Endodermal cell (in vitro differentiated cells): ENCODE measurements around the gene PDHX. TPM values are rescaled to one million over a fixed set of nuclear protein-coding genes. Genes with fewer than 3 reads are reported as not detected.
"Not testable (repeated sequence)": the region's sequence is repeated elsewhere in the genome, so short reads cannot be mapped to it uniquely, and the experiment has no call there.

Experiments
- DNase-seq: peaks from one replicate; pipeline ENCODE4 v3.0.0-alpha.2; 2017
- H3K27ac ChIP-seq: 2 replicates; pipeline ENCODE4 v1.5.1; 2013; ENCODE audit warnings: mild to moderate bottlenecking, low read depth, low read length, moderate library complexity
- H3K27me3 ChIP-seq: 2 replicates; pipeline ENCODE4 v1.6.1; 2013; ENCODE audit warnings: mild to moderate bottlenecking, low read length, moderate library complexity; ENCODE audit not compliant: insufficient read depth, control insufficient read depth, poor library complexity, severe bottlenecking
- H3K36me3 ChIP-seq: 2 replicates; pipeline ENCODE4 v1.7.0; 2013; ENCODE audit warnings: mild to moderate bottlenecking, low read length, moderate library complexity; ENCODE audit not compliant: control insufficient read depth, insufficient read depth
- H3K4me1 ChIP-seq: one replicate; pipeline ENCODE4 v1.7.0; 2013; ENCODE audit warnings: low read length; ENCODE audit not compliant: control insufficient read depth, insufficient read depth
- H3K4me3 ChIP-seq: 2 replicates; pipeline ENCODE4 v1.5.1; 2013; ENCODE audit warnings: mild to moderate bottlenecking, low read length, moderate library complexity
- H3K9ac ChIP-seq: 2 replicates; pipeline ENCODE4 v1.6.1; 2013; ENCODE audit warnings: mild to moderate bottlenecking, low read length, moderate library complexity; ENCODE audit not compliant: poor library complexity, severe bottlenecking; ENCODE audit errors: extremely low read depth
- H3K9me3 ChIP-seq: 2 replicates; pipeline ENCODE4 v1.6.1; 2013; ENCODE audit warnings: mild to moderate bottlenecking, low read length, moderate library complexity; ENCODE audit not compliant: control insufficient read depth
- H3K27ac Mint-ChIP-seq: 2 replicates; pipeline ENCODE4 v1.8.0; 2020; ENCODE audit warnings: mixed read lengths
- H3K27me3 Mint-ChIP-seq: 2 replicates; pipeline ENCODE4 v1.8.0; 2021; ENCODE audit warnings: mild to moderate bottlenecking, mixed read lengths; ENCODE audit not compliant: insufficient read depth
- H3K36me3 Mint-ChIP-seq: 2 replicates; pipeline ENCODE4 v1.8.0; 2020; ENCODE audit warnings: low read depth, mixed read lengths
- H3K4me1 Mint-ChIP-seq: 2 replicates; pipeline ENCODE4 v1.8.0; 2020; ENCODE audit warnings: mixed read lengths
- H3K4me3 Mint-ChIP-seq: 2 replicates; pipeline ENCODE4 v1.8.0; 2020; ENCODE audit warnings: mild to moderate bottlenecking, moderate library complexity, mixed read lengths
- H3K9me3 Mint-ChIP-seq: 2 replicates; pipeline ENCODE4 v1.8.0; 2020; ENCODE audit warnings: mild to moderate bottlenecking, mixed read lengths
- WGBS, 2 experiments: methylation state at CpG; one replicate each; pipeline versions ENCODE4 v1.1.5 to v1.1.7; 2013; ENCODE audit warnings: missing lambda C conversion rate in 2 of 2, mixed read lengths in 1 of 2; ENCODE audit not compliant: insufficient coverage in 1 of 2, insufficient read length in 1 of 2; 5-methylcytosine and 5-hydroxymethylcytosine counted together
- total RNA-seq, 2 donors: library from RNA; stranded (reverse); fragmentation: NEBNext Ultra II Directional in 1 of 2; extraction: Animal tissue kit (Norgen Biotek cat#: 25700) in 1 of 2; gene quantifications; 2 replicates in 1 of 2; 3 replicates in 1 of 2; pipeline ENCODE4 v1.2.1, GENCODE V29; 2021
- TF ChIP-seq, protein P1 (sequence below): fragments of 200-600 bp; sonication (generic); conservative IDR thresholded peaks from 2 replicates; pipeline ENCODE4 v1.5.0; 2021; ENCODE audit warnings: antibody characterized with exemption, mild to moderate bottlenecking

PDHX gene
- total RNA-seq, 2 donors from 2014 or later, result 42.0 to 48.6 TPM

DNA sequence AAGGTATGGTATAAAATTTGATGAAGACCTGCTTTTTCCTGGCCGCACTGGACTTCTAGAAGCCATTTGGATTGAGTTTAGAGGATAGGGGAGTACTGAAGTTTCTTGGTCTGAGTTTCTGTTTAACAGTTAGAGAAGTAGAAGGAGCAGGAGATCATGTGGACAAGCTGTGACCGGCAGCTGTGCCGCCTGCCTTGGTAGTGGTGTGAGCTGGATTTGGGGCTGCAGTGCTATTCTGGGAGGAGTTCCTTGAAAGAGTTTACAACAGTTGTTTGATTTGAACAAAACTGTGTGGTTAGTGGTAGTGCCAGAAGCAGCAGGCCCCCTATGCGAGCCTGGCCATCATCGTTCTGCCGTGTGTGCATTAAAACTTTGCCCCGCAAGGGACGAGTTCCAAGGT, 105.2 kb downstream of the PDHX start:
- Mint-ChIP-seq H3K9me3 (peaks cover 17% of the 10 kb centered on the region), H3K4me1 (peaks cover 4% of the 10 kb centered on the region), H3K27me3 (peaks cover 3% of the 10 kb centered on the region), H3K36me3 (no peaks in the 10 kb centered on the region), H3K27ac (no peak overlapping the region), H3K4me3 (no peak overlapping the region)
- Histone ChIP-seq H3K27ac (no peak overlapping the region), H3K4me3 (no peak overlapping the region), H3K27me3 (no peaks in the 10 kb centered on the region), H3K36me3 (no peaks in the 10 kb centered on the region), H3K9ac (no peak overlapping the region), H3K4me1 (no peaks in the 10 kb centered on the region), H3K9me3 (no peaks in the 10 kb centered on the region)
- TF ChIP-seq, protein P1, sequence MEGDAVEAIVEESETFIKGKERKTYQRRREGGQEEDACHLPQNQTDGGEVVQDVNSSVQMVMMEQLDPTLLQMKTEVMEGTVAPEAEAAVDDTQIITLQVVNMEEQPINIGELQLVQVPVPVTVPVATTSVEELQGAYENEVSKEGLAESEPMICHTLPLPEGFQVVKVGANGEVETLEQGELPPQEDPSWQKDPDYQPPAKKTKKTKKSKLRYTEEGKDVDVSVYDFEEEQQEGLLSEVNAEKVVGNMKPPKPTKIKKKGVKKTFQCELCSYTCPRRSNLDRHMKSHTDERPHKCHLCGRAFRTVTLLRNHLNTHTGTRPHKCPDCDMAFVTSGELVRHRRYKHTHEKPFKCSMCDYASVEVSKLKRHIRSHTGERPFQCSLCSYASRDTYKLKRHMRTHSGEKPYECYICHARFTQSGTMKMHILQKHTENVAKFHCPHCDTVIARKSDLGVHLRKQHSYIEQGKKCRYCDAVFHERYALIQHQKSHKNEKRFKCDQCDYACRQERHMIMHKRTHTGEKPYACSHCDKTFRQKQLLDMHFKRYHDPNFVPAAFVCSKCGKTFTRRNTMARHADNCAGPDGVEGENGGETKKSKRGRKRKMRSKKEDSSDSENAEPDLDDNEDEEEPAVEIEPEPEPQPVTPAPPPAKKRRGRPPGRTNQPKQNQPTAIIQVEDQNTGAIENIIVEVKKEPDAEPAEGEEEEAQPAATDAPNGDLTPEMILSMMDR, result no peak
- DNase-seq, result no peak
- WGBS, 2 experiments, result 94 to 95% methylated on average over 7 to 8 of the region's 8 CpGs

DNA sequence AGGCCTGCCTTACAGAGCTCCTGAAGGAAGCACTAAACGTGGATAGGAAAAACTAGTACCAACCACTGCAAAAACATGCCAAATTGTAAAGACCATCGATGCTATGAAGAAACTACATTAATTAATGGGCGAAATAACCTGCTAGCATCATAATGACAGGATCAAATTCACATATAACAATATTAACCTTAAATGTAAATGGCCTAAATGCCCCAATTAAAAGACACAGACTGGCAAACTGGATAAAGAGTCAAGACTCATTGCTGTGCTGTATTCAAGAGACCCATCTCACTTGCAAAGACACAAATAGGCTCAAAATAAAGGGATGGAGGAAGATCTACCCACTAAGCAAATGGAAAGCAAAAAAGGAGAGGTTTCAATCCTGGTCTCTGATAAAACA, 107.5 kb downstream of the PDHX start:
- not testable (repeated sequence) for H3K27me3 Mint-ChIP-seq, H3K9me3 ChIP-seq, H3K9ac ChIP-seq, H3K27ac Mint-ChIP-seq, H3K36me3 Mint-ChIP-seq, H3K36me3 ChIP-seq, DNase-seq, H3K4me1 Mint-ChIP-seq, H3K27me3 ChIP-seq, H3K4me1 ChIP-seq, H3K4me3 ChIP-seq, H3K27ac ChIP-seq, H3K4me3 Mint-ChIP-seq
- 90 to 94% methylated on average over 3 of the region's 3 CpGs for WGBS, 2 experiments
- peaks cover 26% of the 10 kb centered on the region for H3K9me3 Mint-ChIP-seq

GRCh38 chr11:35028007-35028406, 111.6 kb downstream of the PDHX start:
- H3K27me3 ChIP-seq, result not testable (repeated sequence)
- WGBS, 2 experiments, result 92 to 100% methylated on average over 2 to 3 of the region's 4 CpGs

DNA sequence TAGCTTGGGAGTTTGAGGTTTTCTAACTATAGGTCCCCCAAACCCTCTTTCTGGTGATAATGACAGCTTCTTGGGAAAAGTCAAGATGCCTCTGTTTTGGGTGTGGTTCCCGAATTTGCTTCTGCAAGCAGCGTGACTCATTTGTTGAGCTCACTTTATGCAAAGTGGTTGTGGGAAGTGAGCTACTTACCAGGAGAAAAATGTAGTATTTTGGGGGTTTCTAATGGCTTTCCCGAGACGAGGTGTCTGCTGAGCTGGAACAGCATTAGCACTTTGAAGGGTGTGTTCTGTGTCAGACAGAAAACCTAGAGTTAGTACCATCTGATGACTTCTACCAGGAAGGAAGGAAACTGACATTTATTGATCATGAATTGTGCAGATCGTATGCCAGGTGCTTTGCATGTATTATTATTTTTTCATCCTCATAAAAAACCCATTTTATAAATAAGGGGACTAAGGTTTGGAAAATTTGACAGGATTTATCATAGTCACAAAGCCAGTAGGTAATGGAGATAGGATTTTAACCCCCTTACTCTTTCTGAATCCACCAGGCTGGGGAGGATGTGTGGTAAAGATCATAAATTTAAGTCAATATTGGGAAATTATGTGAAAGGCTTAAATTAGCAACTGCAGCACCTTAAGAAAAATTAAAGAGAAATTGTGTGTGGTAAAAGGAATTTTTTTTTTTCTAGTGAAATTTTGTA, 113.7 kb downstream of the PDHX start:
- no peaks in the 10 kb centered on the region for H3K27me3 ChIP-seq
- Mint-ChIP-seq H3K27me3 (peaks cover 2% of the 10 kb centered on the region), H3K4me3 (no peak overlapping the region), H3K9me3 (peaks cover 11% of the 10 kb centered on the region), H3K4me1 (peaks cover 13% of the 10 kb centered on the region), H3K36me3 (no peaks in the 10 kb centered on the region), H3K27ac (no peak overlapping the region)
- 60 to 78% methylated on average over 4 of the region's 5 CpGs for WGBS, 2 experiments
- H3K36me3 ChIP-seq, result no peaks in the 10 kb centered on the region
- no peak for DNase-seq
- H3K9me3 ChIP-seq, result no peaks in the 10 kb centered on the region
- no peak overlapping the region for H3K4me3 ChIP-seq
- TF ChIP-seq, protein P1, result no peak
- peaks cover 5% of the 10 kb centered on the region for H3K4me1 ChIP-seq
- no peak overlapping the region for H3K27ac ChIP-seq
- no peak overlapping the region for H3K9ac ChIP-seq

More at GRCh38 chr11:35028007-35028406, 111.6 kb downstream of the PDHX start:
- H3K36me3 Mint-ChIP-seq, H3K27ac Mint-ChIP-seq, H3K4me3 Mint-ChIP-seq, H3K27me3 Mint-ChIP-seq, H3K4me1 ChIP-seq, H3K27ac ChIP-seq, H3K4me1 Mint-ChIP-seq, DNase-seq, H3K4me3 ChIP-seq, H3K36me3 ChIP-seq, H3K9ac ChIP-seq, H3K9me3 ChIP-seq: not testable (repeated sequence)
- H3K9me3 Mint-ChIP-seq, result peaks cover 26% of the 10 kb centered on the region
